ENCODE results near the gene POR. TPM values are rescaled to one million over a fixed set of nuclear protein-coding genes. Genes with fewer than 3 reads are reported as not detected.

POR gene
- total RNA-seq, 1 donor from 2014 or later, result 236 TPM

GRCh38 chr7:75948179-75948578 is 33.2 kb downstream of the POR start:
- H3K9me3 ChIP-seq, result no peaks in the 10 kb centered on the region
- H3K4me1 ChIP-seq, result no peaks in the 10 kb centered on the region
- H3K27ac ChIP-seq, result no peak overlapping the region
- no peak overlapping the region for H3K4me3 ChIP-seq
- no peak for TF ChIP-seq CTCF (IDR thresholded peaks at IDR 0.05)
- H3K36me3 ChIP-seq, result peaks cover 0 to 11% of the 10 kb centered on the region in 2 donors
- intact Hi-C loops (cut with DNase I), result no loop called here
- DNase-seq (ENCODE audit: low spot score in 2 of 2), result no peak
- H3K27me3 ChIP-seq, result no peaks in the 10 kb centered on the region

GRCh38 chr7:75950111-75950681 is 35.2 kb downstream of the POR start:
- H3K9me3 ChIP-seq, result no peaks in the 10 kb centered on the region
- no peaks in the 10 kb centered on the region for H3K4me1 ChIP-seq
- intact Hi-C loops (cut with DNase I), result no loop called here

GRCh38 chr7:75951506-75951905 is 36.6 kb downstream of the POR start:
- Histone ChIP-seq H3K36me3 (peaks cover 2 to 33% of the 10 kb centered on the region in 2 donors), H3K4me1 (no peaks in the 10 kb centered on the region), H3K9me3 (no peaks in the 10 kb centered on the region), H3K27me3 (no peaks in the 10 kb centered on the region), H3K27ac (no peak overlapping the region), H3K4me3 (no peak overlapping the region)
- TF ChIP-seq CTCF (IDR thresholded peaks at IDR 0.05), result no peak
- DNase-seq (ENCODE audit: low spot score in 2 of 2), result no peak
- intact Hi-C loops (cut with DNase I), result no loop called here

More at GRCh38 chr7:75950111-75950681, 35.2 kb downstream of the POR start:
- Histone ChIP-seq H3K4me3 (no peak overlapping the region), H3K27me3 (no peaks in the 10 kb centered on the region), H3K27ac (no peak overlapping the region), H3K36me3 (peaks cover 0 to 26% of the 10 kb centered on the region in 2 donors)
- TF ChIP-seq CTCF (IDR thresholded peaks at IDR 0.05), result no peak
- no peak for DNase-seq (ENCODE audit: low spot score in 2 of 2)

- Histone ChIP-seq H3K27ac (no peak overlapping the region), H3K36me3 (peaks cover 11 to 43% of the 10 kb centered on the region in 2 donors), H3K9me3 (no peaks in the 10 kb centered on the region), H3K4me3 (no peak overlapping the region), H3K4me1 (no peaks in the 10 kb centered on the region), H3K27me3 (no peaks in the 10 kb centered on the region)
- no peak for TF ChIP-seq CTCF (IDR thresholded peaks at IDR 0.05)
- intact Hi-C loops (cut with DNase I), result no loop called here
- no peak for DNase-seq (ENCODE audit: low spot score in 2 of 2)
Observed at GRCh38 chr7:75953431-75953830, 38.5 kb downstream of the POR start.

GRCh38 chr7:75953931-75954330 is 39.0 kb downstream of the POR start:
- H3K27ac ChIP-seq, result no peak overlapping the region
- no peaks in the 10 kb centered on the region for H3K9me3 ChIP-seq
- peaks cover 16 to 46% of the 10 kb centered on the region in 2 donors for H3K36me3 ChIP-seq

More at GRCh38 chr7:75953931-75954330, 39.0 kb downstream of the POR start:
- no peak for DNase-seq (ENCODE audit: low spot score in 2 of 2)
- intact Hi-C loops (cut with DNase I), result no loop called here
- Histone ChIP-seq H3K4me1 (no peaks in the 10 kb centered on the region), H3K4me3 (no peak overlapping the region), H3K27me3 (no peaks in the 10 kb centered on the region)
- no peak for TF ChIP-seq CTCF (IDR thresholded peaks at IDR 0.05)
